BLaER1 (cell line): Measurements from ENCODE around the gene IMPG1.

ENCODE experiments used
- H3K27ac ChIP-seq: shearing (Covaris generic); formaldehyde crosslinking; 2 replicates; pipeline ENCODE4 v1.8.1; 2022
- H3K27me3 ChIP-seq: shearing (Covaris generic); formaldehyde crosslinking; 2 replicates; pipeline ENCODE4 v1.8.1; 2022
- H3K36me3 ChIP-seq: shearing (Covaris generic); formaldehyde crosslinking; 2 replicates; pipeline ENCODE4 v1.8.1; 2022
- H3K4me1 ChIP-seq: shearing (Covaris generic); formaldehyde crosslinking; 2 replicates; pipeline ENCODE4 v1.8.1; 2022
- H3K4me2 ChIP-seq: shearing (Covaris generic); formaldehyde crosslinking; 2 replicates; pipeline ENCODE4 v1.8.1; 2022
- H3K4me3 ChIP-seq: shearing (Covaris generic); formaldehyde crosslinking; 2 replicates; pipeline ENCODE4 v1.8.1; 2022
- H3K9ac ChIP-seq: shearing (Covaris generic); formaldehyde crosslinking; 2 replicates; pipeline ENCODE4 v1.8.1; 2022
- H3K9me3 ChIP-seq: shearing (Covaris generic); formaldehyde crosslinking; 2 replicates; pipeline ENCODE4 v1.8.1; 2022
- H4K20me1 ChIP-seq: shearing (Covaris generic); formaldehyde crosslinking; 2 replicates; pipeline ENCODE4 v1.8.1; 2022
- Cebpa-rat ChIP-seq: shearing (Covaris generic); IDR thresholded peaks from 2 replicates; pipeline ENCODE4 v1.8.1; 2022

IMPG1 gene, protein sequence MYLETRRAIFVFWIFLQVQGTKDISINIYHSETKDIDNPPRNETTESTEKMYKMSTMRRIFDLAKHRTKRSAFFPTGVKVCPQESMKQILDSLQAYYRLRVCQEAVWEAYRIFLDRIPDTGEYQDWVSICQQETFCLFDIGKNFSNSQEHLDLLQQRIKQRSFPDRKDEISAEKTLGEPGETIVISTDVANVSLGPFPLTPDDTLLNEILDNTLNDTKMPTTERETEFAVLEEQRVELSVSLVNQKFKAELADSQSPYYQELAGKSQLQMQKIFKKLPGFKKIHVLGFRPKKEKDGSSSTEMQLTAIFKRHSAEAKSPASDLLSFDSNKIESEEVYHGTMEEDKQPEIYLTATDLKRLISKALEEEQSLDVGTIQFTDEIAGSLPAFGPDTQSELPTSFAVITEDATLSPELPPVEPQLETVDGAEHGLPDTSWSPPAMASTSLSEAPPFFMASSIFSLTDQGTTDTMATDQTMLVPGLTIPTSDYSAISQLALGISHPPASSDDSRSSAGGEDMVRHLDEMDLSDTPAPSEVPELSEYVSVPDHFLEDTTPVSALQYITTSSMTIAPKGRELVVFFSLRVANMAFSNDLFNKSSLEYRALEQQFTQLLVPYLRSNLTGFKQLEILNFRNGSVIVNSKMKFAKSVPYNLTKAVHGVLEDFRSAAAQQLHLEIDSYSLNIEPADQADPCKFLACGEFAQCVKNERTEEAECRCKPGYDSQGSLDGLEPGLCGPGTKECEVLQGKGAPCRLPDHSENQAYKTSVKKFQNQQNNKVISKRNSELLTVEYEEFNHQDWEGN

DNA sequence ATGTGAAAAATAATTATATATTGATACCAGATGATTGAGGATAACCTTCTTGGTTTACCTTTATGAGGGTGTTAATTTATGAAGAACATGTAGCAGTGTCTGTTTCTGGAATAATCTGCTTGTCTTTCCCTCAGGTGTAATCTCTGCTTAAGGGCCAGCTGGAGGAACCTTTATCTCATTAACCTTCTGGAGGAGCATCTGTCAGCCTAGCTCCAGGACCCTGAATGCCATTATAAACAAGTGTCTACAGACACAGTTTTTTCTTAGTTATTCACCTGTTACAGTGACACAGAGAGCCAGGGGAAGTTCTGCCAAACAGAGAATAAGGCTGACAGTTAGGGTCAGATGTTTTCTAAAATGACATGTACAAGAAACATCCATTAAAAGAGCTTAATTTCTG lies at the start of gene IMPG1:
Gene IMPG1, minus strand, starts transcription at position 101 of the 400 bp plus-strand sequence. CDS start 174 bp downstream, outside the sequence.
- H3K36me3 ChIP-seq, result no peaks in the 10 kb centered on the region
- no peak within 1 kb of the TSS for H3K27ac ChIP-seq
- H3K4me2 ChIP-seq, result no peak within 1 kb of the TSS
- H4K20me1 ChIP-seq, result no peaks in the 10 kb centered on the region
- no peak for TF ChIP-seq Cebpa-rat
- H3K4me3 ChIP-seq, result no peak within 1 kb of the TSS
- H3K4me1 ChIP-seq, result no peaks in the 10 kb centered on the region
- peaks cover 8% of the 10 kb centered on the region; the same call in 1 of the 2 replicates for H3K9me3 ChIP-seq
- no peak within 1 kb of the TSS for H3K9ac ChIP-seq
- H3K27me3 ChIP-seq, result no peaks in the 10 kb centered on the region

DNA sequence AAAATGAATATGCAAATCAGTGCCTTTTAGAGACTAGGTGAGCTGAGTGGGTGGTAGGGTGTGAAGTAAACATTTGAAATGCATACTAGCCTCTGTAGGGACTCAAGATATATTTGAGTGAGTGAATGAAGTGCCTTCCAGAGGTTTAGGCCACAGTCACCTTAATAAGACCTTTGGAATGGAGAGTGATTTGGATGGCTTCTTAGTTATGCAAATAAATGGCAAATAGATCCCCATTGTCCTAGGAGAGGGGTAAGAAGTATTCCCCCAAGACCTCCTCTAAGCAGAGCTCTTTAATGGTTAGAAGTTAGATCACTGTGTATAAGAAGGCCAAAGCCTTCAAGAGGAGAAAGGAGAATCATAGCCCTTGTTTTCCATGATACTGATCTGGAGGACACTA lies 47.8 kb upstream of the IMPG1 start:
- Histone ChIP-seq H3K4me1 (no peaks in the 10 kb centered on the region), H3K36me3 (no peaks in the 10 kb centered on the region), H3K27me3 (no peaks in the 10 kb centered on the region), H3K9ac (no peak overlapping the region), H3K9me3 (no peaks in the 10 kb centered on the region), H3K4me3 (no peak overlapping the region), H3K4me2 (no peak overlapping the region), H3K27ac (no peak overlapping the region), H4K20me1 (no peaks in the 10 kb centered on the region)
- TF ChIP-seq Cebpa-rat, result no peak

DNA sequence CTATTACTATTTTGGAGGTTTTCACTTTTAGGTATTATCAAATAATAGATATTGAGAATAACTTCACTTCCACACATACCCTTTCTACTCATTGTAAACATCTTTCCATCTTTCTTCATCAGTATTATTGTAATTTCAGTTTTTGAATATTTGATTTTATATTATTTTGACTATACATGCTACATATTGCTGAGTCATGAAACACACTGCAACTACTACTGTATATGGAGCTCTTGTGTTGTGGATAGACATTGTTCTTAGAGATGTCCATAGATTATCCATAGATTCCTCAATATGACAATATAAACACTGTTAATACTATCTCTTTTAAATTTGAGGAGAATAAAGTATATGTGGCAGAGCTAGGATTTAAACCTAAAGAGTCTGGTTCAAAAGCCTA lies 819 bp upstream of the IMPG1 start:
- Histone ChIP-seq H3K9ac (no peak overlapping the region), H3K9me3 (peaks cover 8% of the 10 kb centered on the region; the same call in 1 of the 2 replicates), H3K4me2 (no peak overlapping the region), H4K20me1 (no peaks in the 10 kb centered on the region), H3K4me1 (no peaks in the 10 kb centered on the region), H3K36me3 (no peaks in the 10 kb centered on the region), H3K27me3 (no peaks in the 10 kb centered on the region), H3K27ac (no peak overlapping the region), H3K4me3 (no peak overlapping the region)
- TF ChIP-seq Cebpa-rat, result no peak

- Histone ChIP-seq H4K20me1 (no peaks in the 10 kb centered on the region), H3K9ac (no peak overlapping the region), H3K4me2 (no peak overlapping the region), H3K9me3 (no peaks in the 10 kb centered on the region), H3K27ac (no peak overlapping the region), H3K36me3 (no peaks in the 10 kb centered on the region), H3K27me3 (no peaks in the 10 kb centered on the region), H3K4me3 (no peak overlapping the region), H3K4me1 (no peaks in the 10 kb centered on the region)
- TF ChIP-seq Cebpa-rat, result no peak
These were observed 15.0 kb downstream of the IMPG1 start for GRCh38 chr6:76057469-76057868.

DNA sequence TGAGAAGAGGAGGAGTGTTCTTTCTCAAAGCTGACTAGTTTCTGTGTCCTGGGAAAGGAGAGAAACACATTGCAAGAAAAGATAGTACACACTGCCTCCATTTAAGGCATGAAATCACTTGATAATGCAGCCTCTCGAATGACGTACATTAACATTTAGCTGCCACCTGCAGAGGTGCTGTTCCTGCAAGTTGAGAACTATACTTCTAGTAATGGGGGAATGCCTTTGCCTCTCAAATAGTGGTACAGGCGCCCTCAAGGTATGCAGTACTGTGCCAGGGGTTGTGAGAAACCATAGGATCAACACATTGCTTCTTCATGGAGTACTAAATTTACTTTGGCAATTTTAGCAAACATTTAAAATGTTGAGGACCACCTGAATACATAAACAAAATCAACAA lies 20.1 kb downstream of the IMPG1 start:
- Histone ChIP-seq H3K4me1 (no peaks in the 10 kb centered on the region), H4K20me1 (no peaks in the 10 kb centered on the region), H3K27me3 (no peaks in the 10 kb centered on the region), H3K9me3 (no peaks in the 10 kb centered on the region), H3K36me3 (no peaks in the 10 kb centered on the region), H3K4me3 (no peak overlapping the region), H3K4me2 (no peak overlapping the region), H3K27ac (no peak overlapping the region), H3K9ac (no peak overlapping the region)
- TF ChIP-seq Cebpa-rat, result no peak

GRCh38 chr6:76043690-76044089 lies 28.8 kb downstream of the IMPG1 start:
- Histone ChIP-seq H3K9ac (no peak overlapping the region), H3K4me1 (no peaks in the 10 kb centered on the region), H3K27me3 (no peaks in the 10 kb centered on the region), H4K20me1 (no peaks in the 10 kb centered on the region), H3K36me3 (no peaks in the 10 kb centered on the region), H3K4me3 (no peak overlapping the region), H3K27ac (no peak overlapping the region), H3K4me2 (no peak overlapping the region), H3K9me3 (no peaks in the 10 kb centered on the region)
- TF ChIP-seq Cebpa-rat, result no peak

DNA sequence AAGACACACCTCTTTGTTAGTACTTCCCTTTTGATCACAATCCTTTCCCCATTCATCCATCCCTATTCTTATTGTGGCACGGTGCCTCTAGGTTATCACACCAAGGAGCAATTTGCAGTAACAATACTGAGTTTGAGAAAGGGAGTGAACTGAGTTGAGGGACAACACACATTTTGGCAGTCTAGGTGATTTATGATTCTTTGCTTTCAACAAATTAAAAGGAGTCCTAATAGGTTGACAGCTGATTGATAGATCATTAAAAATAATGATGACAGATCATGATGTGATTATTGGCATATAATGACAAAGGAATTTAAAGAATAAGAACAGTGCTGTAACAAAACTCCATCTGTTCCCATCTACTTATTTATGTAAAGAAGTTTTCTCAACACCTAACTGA lies 36.7 kb downstream of the IMPG1 start:
- no peak overlapping the region for H3K4me3 ChIP-seq
- no peaks in the 10 kb centered on the region for H4K20me1 ChIP-seq
- no peak overlapping the region for H3K27ac ChIP-seq
- TF ChIP-seq Cebpa-rat, result no peak
- H3K4me2 ChIP-seq, result no peak overlapping the region
- no peaks in the 10 kb centered on the region for H3K9me3 ChIP-seq
- H3K9ac ChIP-seq, result no peak overlapping the region
- no peaks in the 10 kb centered on the region for H3K27me3 ChIP-seq
- no peaks in the 10 kb centered on the region for H3K36me3 ChIP-seq
- no peaks in the 10 kb centered on the region for H3K4me1 ChIP-seq

DNA sequence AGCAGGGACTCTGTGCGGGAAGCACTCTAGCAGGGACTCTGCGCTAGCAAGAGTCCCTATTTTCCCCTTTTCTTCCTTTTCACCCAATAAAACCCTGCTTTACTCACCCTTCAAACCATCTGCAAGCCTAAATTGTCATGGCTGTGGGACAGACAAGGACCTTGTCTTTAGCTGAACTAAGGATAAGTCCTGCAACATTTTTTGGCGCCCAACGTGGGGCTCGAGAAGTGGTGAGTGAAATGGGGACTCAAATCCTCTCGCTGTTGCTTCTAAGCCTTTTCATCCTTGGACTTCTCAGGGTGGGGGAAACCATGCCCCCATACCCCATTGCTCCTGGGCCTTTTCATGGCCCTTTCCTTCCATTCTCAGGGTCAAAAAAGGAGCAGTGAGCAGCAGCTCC lies 46.4 kb downstream of the IMPG1 start:
- H3K4me3 ChIP-seq, result no peak overlapping the region; the same call in 1 of the 2 replicates
- no peak overlapping the region for H3K9ac ChIP-seq
- no peaks in the 10 kb centered on the region for H4K20me1 ChIP-seq
- H3K9me3 ChIP-seq, result peaks cover 51% of the 10 kb centered on the region
- H3K4me2 ChIP-seq, result no peak overlapping the region
- H3K4me1 ChIP-seq, result no peaks in the 10 kb centered on the region
- no peaks in the 10 kb centered on the region for H3K36me3 ChIP-seq
- no peak for TF ChIP-seq Cebpa-rat
- no peak overlapping the region for H3K27ac ChIP-seq
- H3K27me3 ChIP-seq, result no peaks in the 10 kb centered on the region

- no peaks in the 10 kb centered on the region for H3K36me3 ChIP-seq
- H3K9me3 ChIP-seq, result no peaks in the 10 kb centered on the region
- no peak overlapping the region for H3K9ac ChIP-seq
- H3K27ac ChIP-seq, result no peak overlapping the region
- H3K4me2 ChIP-seq, result no peak overlapping the region
- TF ChIP-seq Cebpa-rat, result no peak
- no peaks in the 10 kb centered on the region for H3K27me3 ChIP-seq
- H3K4me1 ChIP-seq, result no peaks in the 10 kb centered on the region
- no peak overlapping the region for H3K4me3 ChIP-seq
- H4K20me1 ChIP-seq, result no peaks in the 10 kb centered on the region
These were observed 57.6 kb downstream of the IMPG1 start for GRCh38 chr6:76014626-76015530.
